Skeletal muscle tissue (tissue), 4 donors: Measurements from ENCODE around the gene SAMHD1. TPM values are rescaled to one million over a fixed set of nuclear protein-coding genes. Genes with fewer than 3 reads are reported as not detected.
"Not testable (repeated sequence)": the region's sequence is repeated elsewhere in the genome, so short reads cannot be mapped to it uniquely, and the experiment has no call there.

ENCODE experiments used
- H3K27ac ChIP-seq: one replicate; pipeline ENCODE4 v1.7.0; 2013; ENCODE audit warnings: mild to moderate bottlenecking, low read depth, low read length, inconsistent platforms
- H3K27me3 ChIP-seq, 3 donors: one replicate each; pipeline ENCODE4 v1.7.0; 2013; ENCODE audit warnings: low read length in 3 of 3; ENCODE audit not compliant: control insufficient read depth in 3 of 3, insufficient read depth in 3 of 3
- H3K36me3 ChIP-seq, 3 donors: one replicate each; pipeline ENCODE4 v1.7.0; 2013; ENCODE audit warnings: low read length in 3 of 3; ENCODE audit not compliant: control insufficient read depth in 3 of 3, insufficient read depth in 3 of 3
- H3K4me1 ChIP-seq, 3 donors: one replicate each; pipeline ENCODE4 v1.7.0; 2013; ENCODE audit warnings: low read length in 3 of 3, mild to moderate bottlenecking in 3 of 3; ENCODE audit not compliant: control insufficient read depth in 3 of 3, insufficient read depth in 3 of 3
- H3K4me3 ChIP-seq, 3 donors: one replicate each; pipeline ENCODE4 v1.7.0; 2013; ENCODE audit warnings: low read length in 3 of 3
- H3K9ac ChIP-seq, 3 donors: one replicate each; pipeline ENCODE4 v1.7.0; 2013; ENCODE audit warnings: low read length in 3 of 3, mild to moderate bottlenecking in 3 of 3, moderate library complexity in 2 of 3, low read depth in 1 of 3
- H3K9me3 ChIP-seq, 3 donors: one replicate each; pipeline ENCODE4 v1.7.0; 2013; ENCODE audit warnings: low read length in 3 of 3; ENCODE audit not compliant: control insufficient read depth in 3 of 3
- total RNA-seq: library from RNA; depleted of rRNA; stranded (reverse); fragments of >200 nt; gene quantifications from one replicate; pipeline ENCODE4 v1.2.3, GENCODE V29; 2014
- donor health status: Osteomylitis.

The SAMHD1 gene
- total RNA-seq, 1 donor from 2014 or later = 45.9 TPM

DNA sequence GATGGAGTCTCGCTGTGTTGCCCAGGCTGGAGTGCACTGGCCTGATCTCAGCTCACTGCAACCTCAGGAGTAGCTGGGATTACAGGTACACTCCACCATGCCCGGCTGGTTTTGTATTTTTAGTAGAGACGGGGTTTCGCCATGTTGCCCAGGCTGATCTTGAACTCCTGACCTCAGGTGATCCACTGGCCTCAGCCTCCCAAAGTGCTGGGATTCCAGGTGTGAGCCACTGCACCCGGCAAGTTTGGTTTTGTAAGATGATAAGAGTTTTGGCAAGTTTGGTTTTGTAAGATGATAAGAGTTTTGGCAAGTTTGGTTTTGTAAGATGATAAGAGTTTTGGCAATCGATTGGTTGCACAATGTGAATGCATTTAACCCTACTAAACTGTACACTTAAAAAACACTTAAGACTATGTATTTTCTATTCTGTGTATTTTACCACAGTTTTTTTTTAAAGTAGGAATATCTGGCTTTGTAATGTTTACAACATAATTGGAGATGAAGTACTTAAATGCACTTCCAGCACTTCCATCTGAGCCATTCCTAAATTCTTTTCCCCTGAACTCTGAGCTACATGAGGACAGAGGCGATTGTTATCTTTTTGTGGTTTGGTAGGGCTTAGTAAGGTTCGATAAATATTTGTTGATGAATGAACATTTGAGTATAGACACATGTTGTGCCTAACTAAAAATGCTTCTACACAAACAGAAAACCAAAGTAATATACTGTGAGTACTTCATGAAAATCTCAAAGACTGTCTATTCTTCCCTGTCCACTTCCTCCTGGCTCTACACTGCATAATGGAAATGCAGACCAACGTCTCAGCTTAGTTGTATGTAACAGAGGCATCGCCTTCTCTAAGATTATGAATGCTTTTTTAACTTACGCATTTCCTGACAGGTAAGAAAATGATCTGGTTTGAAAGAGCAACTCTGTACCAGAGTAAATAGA is 18.8 kb downstream of the SAMHD1 start:
- Histone ChIP-seq H3K9me3 (no peaks in the 10 kb centered on the region), H3K36me3 (peaks cover 3 to 16% (median 12%) of the 10 kb centered on the region in 3 donors), H3K27ac (no peak overlapping the region)

DNA sequence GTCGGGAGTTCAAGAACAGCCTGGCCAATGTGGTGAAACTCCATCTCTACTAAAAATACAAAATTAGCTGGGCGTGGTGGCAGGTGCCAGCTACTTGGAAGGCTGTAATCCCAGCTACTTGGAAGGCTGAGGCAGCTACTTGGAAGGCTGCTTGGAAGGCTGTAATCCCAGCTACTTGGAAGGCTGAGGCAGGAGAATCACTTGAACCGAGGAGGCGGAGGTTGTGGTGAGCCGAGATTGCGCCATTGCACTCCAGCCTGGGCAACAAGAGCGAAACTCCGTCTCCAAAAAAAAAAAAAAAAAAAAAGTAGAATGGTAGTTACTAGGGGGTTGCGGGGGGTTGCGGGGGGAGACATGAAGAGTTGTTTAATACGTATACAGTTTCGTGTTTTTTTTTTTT is 19.4 kb downstream of the SAMHD1 start:
- H3K4me3 ChIP-seq, H3K27ac ChIP-seq, H3K9me3 ChIP-seq, H3K4me1 ChIP-seq, H3K27me3 ChIP-seq, H3K9ac ChIP-seq: not testable (repeated sequence)
- peaks cover 3 to 21% (median 16%) of the 10 kb centered on the region in 3 donors for H3K36me3 ChIP-seq

More for the DNA sequence above, 18.8 kb downstream of the SAMHD1 start:
- Histone ChIP-seq H3K27me3 (no peaks in the 10 kb centered on the region), H3K9ac (no peak overlapping the region), H3K4me1 (peaks cover 4 to 11% (median 9%) of the 10 kb centered on the region in 3 donors), H3K4me3 (no peak overlapping the region)

DNA sequence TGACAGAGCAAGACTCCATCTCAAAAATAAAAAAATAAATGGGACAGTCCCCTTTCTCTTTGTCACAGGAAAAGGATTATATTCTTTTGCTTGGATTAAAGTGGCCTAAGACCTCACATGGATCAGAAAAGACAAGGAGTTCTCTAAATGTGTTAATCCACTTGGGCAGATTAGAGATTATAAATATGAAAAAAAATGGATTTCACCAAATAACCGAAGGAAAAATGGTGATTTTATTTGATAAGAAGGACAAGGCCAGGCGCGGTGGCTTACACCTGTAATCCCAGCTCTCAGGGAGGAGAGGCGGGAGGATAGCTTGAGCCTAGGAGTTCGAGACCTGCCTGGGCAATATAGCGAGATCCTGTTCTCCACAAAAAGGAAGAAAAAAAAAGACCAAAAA is 21.8 kb downstream of the SAMHD1 start:
- no peak overlapping the region for H3K4me3 ChIP-seq
- H3K4me1 ChIP-seq = no peaks in the 10 kb centered on the region
- H3K36me3 ChIP-seq = peaks cover 0 to 23% (median 16%) of the 10 kb centered on the region in 3 donors
- H3K27ac ChIP-seq = no peak overlapping the region
- no peaks in the 10 kb centered on the region for H3K27me3 ChIP-seq
- no peak overlapping the region for H3K9ac ChIP-seq
- no peaks in the 10 kb centered on the region for H3K9me3 ChIP-seq

DNA sequence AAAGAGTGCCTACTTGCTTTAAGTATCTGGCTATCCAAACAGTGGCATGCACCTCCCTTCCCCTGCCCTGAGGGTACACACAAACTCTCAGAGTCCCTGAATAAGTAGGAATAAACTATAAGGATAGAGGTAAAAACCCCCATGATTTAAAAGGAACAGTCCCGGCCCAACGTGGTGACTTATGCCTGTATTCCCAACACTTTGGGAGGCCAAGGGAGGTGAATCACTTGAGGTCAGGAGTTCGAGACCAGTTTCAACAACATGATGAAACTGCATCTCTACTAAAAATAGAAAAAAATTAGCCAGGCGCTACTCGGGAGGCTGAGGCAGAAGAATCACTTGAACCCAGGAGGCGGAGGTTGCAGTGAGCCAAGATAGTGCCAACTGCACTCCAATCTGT is 22.2 kb downstream of the SAMHD1 start:
- Histone ChIP-seq H3K4me1 (no peaks in the 10 kb centered on the region), H3K27me3 (no peaks in the 10 kb centered on the region), H3K36me3 (peaks cover 0 to 23% (median 15%) of the 10 kb centered on the region in 3 donors), H3K9me3 (no peaks in the 10 kb centered on the region), H3K9ac (no peak overlapping the region), H3K4me3 (no peak overlapping the region), H3K27ac (no peak overlapping the region)

DNA sequence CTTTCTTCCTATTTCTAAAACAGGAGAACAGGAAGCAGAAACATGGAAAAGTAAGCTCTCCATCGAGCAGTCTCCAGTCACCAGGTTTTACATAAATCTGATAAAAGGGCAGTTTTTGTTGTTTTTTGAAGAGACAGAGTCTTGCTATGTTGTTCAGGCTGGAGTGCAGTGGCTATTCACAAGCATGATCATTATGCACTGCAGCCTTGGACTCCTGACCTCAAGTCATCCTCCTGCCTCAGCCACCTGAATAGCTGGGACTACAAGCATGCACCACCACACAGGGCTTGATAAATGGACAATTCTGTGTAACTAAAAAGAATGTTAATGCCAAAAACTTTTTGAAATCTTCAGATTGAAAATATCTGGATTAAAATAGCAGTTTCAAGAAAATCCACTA is 23.8 kb downstream of the SAMHD1 start:
- no peak overlapping the region for H3K27ac ChIP-seq
- H3K4me1 ChIP-seq = no peaks in the 10 kb centered on the region
- H3K4me3 ChIP-seq = no peak overlapping the region
- H3K9ac ChIP-seq = no peak overlapping the region
- peaks cover 0 to 23% (median 15%) of the 10 kb centered on the region in 3 donors for H3K36me3 ChIP-seq
- H3K27me3 ChIP-seq = no peaks in the 10 kb centered on the region
- no peaks in the 10 kb centered on the region for H3K9me3 ChIP-seq

DNA sequence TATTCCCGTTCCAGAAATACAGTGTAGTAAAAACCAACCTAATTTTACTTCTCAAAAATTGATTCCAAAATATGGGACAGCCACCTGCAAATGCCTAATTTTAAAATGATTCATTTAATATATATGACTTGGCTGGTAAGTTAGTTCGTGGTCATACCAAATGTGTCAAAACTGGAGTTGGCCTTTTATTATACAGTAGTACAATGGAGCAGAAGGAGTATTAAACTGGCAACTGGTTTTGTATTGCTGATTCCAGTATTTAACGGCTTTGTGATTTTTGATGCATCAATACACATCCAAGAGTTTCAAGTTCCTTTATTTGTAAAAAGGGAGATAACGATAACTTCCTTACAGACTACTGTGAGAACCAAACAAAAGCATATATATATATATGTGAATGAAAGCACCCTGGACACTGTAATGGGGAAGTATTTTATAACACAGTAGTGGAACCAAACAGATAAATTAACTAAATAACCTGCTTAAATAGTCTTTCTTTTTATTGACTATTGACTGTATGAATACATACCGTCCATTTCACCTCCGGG is 24.8 kb downstream of the SAMHD1 start:
- H3K27ac ChIP-seq = no peak overlapping the region
- no peaks in the 10 kb centered on the region for H3K27me3 ChIP-seq
- no peak overlapping the region for H3K4me3 ChIP-seq
- no peaks in the 10 kb centered on the region for H3K4me1 ChIP-seq
- no peaks in the 10 kb centered on the region for H3K9me3 ChIP-seq
- H3K36me3 ChIP-seq = peaks cover 0 to 23% (median 15%) of the 10 kb centered on the region in 3 donors
- no peak overlapping the region for H3K9ac ChIP-seq

DNA sequence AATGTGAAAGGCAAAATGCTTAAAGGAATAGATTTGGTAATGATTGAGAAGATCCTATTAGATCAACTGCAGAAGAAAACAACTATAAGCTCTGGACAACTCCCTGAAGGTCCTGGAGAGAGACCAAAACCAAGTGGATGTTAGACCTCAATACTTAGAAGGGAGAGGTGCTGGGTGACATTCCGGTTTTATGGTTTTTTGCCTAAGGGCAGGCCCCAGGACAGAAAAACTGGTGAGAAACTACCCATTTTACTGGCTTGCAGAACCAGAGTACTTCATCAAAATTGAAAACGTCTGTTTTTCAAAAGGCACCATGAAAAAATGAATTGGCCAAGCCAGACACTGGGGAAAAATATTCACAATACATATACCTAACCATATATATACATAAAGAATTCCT is 26.3 kb downstream of the SAMHD1 start:
- peaks cover 0 to 21% (median 15%) of the 10 kb centered on the region in 3 donors for H3K36me3 ChIP-seq
- no peaks in the 10 kb centered on the region for H3K27me3 ChIP-seq
- H3K27ac ChIP-seq = no peak overlapping the region
- no peak overlapping the region for H3K4me3 ChIP-seq
- H3K4me1 ChIP-seq = no peaks in the 10 kb centered on the region
- H3K9ac ChIP-seq = no peak overlapping the region
- H3K9me3 ChIP-seq = no peaks in the 10 kb centered on the region

DNA sequence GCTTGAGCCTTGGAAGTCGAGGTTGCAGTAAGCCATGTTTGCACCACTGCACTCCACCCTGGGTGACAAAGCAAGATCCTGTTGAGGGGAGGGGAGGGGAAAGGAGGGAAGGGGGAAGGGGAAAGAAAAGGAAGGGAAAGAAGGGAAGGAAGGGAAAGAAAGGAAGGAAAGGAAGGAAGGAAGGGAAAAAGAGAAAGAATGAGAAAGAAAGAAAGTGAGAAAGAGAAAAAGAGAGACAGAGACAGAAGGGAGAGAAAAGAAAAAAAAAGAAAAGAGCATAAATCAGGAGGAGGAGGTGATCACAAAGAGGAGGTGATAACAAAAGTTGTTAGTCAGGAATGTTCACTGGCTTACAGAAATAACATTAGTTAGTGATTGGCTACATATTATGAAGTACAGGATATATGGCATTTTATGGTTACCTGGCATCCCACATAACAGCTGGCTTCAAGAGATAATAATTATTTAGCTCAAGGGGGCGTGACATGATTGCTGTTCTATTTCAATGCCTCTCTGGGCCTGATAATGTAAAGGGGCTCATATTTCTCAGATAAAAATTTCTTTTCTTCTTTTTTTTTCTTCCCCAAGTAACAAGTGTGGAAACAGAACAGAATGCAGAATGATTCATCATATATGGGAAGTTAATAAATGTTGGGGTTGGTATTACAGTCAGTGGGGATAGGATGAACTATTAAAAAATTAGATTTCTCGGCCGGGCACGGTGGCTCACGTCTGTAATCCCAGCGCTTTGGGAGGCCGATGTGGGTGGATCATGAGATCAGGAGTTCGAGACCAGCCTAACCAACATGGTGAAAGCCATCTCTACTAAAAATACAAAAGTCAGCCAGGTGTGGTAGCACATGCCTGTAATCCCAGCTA is 27.1 kb downstream of the SAMHD1 start:
- Histone ChIP-seq H3K27me3 (no peaks in the 10 kb centered on the region), H3K27ac (no peak overlapping the region), H3K9me3 (no peaks in the 10 kb centered on the region), H3K4me3 (no peak overlapping the region), H3K4me1 (no peaks in the 10 kb centered on the region), H3K36me3 (peaks cover 0 to 21% (median 12%) of the 10 kb centered on the region in 3 donors), H3K9ac (no peak overlapping the region)

DNA sequence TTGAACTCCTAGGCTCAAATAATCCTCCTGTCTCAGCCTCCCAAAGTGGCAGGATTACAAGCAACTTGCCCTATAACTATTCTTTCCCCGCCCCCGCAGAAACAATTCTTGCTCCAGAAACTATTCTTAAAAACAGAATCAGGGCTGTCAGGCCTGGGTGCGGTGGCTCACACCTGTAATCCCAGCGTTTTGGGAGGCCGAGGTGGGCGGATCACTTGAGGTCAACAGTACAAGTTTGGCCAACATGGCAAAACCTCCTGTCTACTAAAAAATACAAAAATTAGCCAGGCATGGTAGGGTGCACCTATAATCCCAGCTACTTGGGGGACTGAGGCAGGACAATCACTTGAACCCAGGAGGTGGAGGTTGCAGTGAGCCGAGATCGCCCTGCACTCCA is 31.2 kb downstream of the SAMHD1 start:
- Histone ChIP-seq H3K27ac (no peak overlapping the region), H3K4me3 (no peak overlapping the region), H3K36me3 (peaks cover 3 to 13% (median 5%) of the 10 kb centered on the region in 3 donors), H3K9ac (no peak overlapping the region), H3K9me3 (no peaks in the 10 kb centered on the region), H3K4me1 (no peaks in the 10 kb centered on the region), H3K27me3 (no peaks in the 10 kb centered on the region)
